Measurements from ENCODE around the gene HEATR9. TPM values are rescaled to one million over a fixed set of nuclear protein-coding genes. Genes with fewer than 3 reads are reported as not detected.

Gene HEATR9
- total RNA-seq, 1 donor: not detected

DNA sequence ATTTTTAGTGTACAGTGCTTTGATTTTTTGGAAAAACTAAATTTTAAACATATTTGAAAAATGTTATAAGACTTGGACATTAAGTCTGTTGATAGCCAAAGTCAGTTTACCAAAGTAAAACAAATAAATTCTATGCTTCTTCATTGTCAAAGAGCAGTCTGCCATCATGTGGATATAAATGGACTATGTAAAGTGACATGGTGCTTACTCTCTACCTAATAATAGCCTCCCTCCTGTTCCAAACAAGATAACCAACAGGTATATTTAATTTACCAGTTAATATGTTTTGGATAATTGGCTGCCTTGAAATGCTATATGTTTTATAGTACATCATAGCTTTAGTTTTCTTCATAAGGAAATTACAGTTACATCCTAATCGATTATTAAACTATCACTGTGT lies 43.5 kb downstream of the HEATR9 start:
- TF ChIP-seq, protein P1, sequence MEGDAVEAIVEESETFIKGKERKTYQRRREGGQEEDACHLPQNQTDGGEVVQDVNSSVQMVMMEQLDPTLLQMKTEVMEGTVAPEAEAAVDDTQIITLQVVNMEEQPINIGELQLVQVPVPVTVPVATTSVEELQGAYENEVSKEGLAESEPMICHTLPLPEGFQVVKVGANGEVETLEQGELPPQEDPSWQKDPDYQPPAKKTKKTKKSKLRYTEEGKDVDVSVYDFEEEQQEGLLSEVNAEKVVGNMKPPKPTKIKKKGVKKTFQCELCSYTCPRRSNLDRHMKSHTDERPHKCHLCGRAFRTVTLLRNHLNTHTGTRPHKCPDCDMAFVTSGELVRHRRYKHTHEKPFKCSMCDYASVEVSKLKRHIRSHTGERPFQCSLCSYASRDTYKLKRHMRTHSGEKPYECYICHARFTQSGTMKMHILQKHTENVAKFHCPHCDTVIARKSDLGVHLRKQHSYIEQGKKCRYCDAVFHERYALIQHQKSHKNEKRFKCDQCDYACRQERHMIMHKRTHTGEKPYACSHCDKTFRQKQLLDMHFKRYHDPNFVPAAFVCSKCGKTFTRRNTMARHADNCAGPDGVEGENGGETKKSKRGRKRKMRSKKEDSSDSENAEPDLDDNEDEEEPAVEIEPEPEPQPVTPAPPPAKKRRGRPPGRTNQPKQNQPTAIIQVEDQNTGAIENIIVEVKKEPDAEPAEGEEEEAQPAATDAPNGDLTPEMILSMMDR (IDR thresholded peaks at IDR 0.05; ENCODE audit: insufficient read depth, low read depth, low read length): no peak
- DNase-seq (ENCODE audit: low read depth): no peak

DNA sequence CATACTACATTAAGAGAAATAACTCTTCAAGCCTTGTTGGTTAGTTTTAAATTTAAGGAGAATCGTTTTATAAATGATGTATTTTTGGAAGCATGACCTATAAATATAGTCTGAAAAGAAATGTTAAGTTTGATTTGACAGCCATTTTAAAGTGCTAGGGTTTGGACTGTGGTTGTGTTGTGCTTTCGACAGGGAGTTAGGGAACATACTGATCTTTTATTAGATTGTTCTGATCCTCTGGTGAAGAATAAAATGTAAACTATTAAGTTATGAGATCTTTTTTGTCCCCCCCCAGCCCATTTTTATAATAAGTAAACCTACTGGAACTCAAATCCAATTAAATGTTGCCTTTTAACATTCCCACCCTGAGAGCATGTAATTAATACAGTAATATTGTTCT lies 47.4 kb downstream of the HEATR9 start:
- DNase-seq (ENCODE audit: low read depth): no peak
- TF ChIP-seq, protein P1 (IDR thresholded peaks at IDR 0.05; ENCODE audit: insufficient read depth, low read depth, low read length): no peak
- no peak overlapping the region for H3K4me3 ChIP-seq (ENCODE audit: low read depth, low read length)

More for the DNA sequence above, 43.5 kb downstream of the HEATR9 start:
- H3K4me3 ChIP-seq (ENCODE audit: low read depth, low read length): no peak overlapping the region

DNA sequence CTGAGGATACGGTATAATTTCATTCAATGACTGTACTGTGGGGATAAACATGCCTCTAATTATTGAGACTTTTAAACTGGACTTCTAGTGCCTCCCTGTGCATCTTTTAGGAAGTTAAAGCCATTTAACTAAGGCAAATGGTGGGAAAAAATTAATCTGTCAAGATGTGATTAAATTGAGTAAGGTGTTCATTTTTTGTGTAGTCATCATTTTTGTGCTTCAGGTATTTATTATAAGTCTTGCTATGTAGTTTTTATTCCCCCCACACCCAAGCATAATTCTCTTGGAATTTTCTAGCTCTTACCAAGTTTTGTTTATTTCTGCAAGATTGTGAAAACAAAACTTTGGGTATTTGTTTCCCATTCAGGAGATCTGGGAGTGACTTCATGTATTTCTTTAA lies 49.2 kb downstream of the HEATR9 start:
- TF ChIP-seq, protein P1 (IDR thresholded peaks at IDR 0.05; ENCODE audit: insufficient read depth, low read depth, low read length): no peak
- no peak overlapping the region for H3K4me3 ChIP-seq (ENCODE audit: low read depth, low read length)
- DNase-seq (ENCODE audit: low read depth): no peak

DNA sequence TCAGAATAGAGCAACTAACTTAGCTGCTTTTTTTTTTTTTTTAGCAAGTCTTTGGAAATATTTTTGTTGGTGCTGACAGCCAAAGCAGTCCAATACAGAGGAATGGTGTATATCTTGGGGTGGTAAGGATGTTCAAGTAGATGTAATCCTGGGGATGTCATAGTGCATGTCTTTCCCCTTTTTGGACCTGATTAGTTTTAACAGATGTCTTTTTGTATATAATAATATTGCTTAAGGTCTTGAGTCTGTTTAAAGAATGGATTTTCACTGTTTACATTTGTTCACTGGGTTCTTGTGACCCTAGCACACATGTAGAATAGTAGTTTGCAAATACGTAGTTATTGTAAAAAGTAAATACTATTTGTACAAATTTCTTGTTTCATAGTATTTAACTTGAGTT lies 51.5 kb downstream of the HEATR9 start:
- no peak overlapping the region for H3K4me3 ChIP-seq (ENCODE audit: low read depth, low read length)
- DNase-seq (ENCODE audit: low read depth): peak; percentile 92
- TF ChIP-seq, protein P1 (IDR thresholded peaks at IDR 0.05; ENCODE audit: insufficient read depth, low read depth, low read length): no peak

DNA sequence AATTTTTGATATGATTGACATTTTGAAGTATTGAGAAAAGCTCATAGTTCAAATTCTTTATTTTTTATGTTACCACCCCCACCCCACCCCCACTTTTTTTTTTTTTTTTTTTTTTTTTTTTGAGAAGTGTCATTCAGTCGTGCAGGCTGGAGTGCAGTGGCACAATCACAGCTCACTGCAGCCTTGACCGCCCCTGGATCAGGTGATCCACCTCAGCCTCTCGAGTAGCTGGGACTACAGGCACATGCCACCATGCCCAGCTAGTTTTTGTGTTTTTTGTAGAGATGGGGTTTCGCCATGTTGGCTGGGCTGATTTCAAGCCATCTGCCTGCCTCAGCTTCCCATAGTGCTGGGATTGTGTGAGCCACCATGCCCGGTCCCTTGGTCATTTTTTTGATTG lies 52.0 kb downstream of the HEATR9 start:
- no peak for DNase-seq (ENCODE audit: low read depth)
- TF ChIP-seq, protein P1 (IDR thresholded peaks at IDR 0.05; ENCODE audit: insufficient read depth, low read depth, low read length): no peak
- no peak overlapping the region for H3K4me3 ChIP-seq (ENCODE audit: low read depth, low read length)

DNA sequence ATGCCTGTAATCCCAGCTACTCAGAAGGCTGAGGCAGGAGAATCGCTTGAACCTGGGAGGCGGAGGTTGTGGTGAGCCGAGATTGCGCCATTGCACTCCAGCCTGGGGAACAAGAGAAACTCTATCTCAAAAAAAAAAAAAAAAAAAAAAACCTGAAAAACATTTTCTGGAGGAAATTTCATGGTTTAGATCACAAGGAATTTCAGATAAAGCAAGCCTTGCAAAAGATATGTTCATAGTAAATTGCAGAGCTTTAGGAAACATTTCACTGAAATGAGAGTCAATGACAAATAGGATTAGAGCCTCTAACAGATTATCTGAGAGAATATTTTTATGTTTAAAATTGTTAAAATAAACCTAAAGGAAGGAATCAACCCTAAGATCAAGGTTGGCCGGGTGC lies 56.2 kb downstream of the HEATR9 start:
- TF ChIP-seq, protein P1 (IDR thresholded peaks at IDR 0.05; ENCODE audit: insufficient read depth, low read depth, low read length): no peak
- no peak for DNase-seq (ENCODE audit: low read depth)
- H3K4me3 ChIP-seq (ENCODE audit: low read depth, low read length): no peak overlapping the region

DNA sequence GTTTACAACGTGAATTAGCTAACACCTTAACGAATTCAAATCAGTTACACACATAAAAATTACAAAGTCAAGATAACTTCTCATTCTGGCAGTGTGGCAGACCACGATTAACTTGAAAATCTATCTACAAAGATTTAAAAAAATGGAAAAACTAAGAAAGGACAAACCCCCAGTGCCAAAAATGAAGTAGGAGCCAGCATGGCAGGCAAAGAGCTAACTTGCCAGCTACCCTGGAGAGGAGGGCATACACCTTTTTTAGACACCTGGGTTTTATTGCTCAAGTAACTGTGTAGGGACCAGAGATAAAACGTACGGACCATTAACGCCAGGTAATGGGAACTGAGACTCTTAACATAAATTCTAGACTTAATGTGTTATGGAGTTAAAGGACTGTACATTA lies 56.9 kb downstream of the HEATR9 start:
- no peak for DNase-seq (ENCODE audit: low read depth)
- H3K4me3 ChIP-seq (ENCODE audit: low read depth, low read length): no peak overlapping the region
- TF ChIP-seq, protein P1 (IDR thresholded peaks at IDR 0.05; ENCODE audit: insufficient read depth, low read depth, low read length): no peak
